Heart left ventricle (tissue), 16 donors: ENCODE data around the gene COL16A1. TPM values are rescaled to one million over a fixed set of nuclear protein-coding genes. Genes with fewer than 3 reads are reported as not detected.

Experiments
- ATAC-seq, 4 donors: fragments of 200-7000 bp; cut with Tn5 transposase; one replicate each; pipeline ENCODE4 v1.9.1; 2020 to 2022; ENCODE audit warnings: moderate library complexity in 4 of 4, mild to moderate bottlenecking in 3 of 4, moderate number of reproducible peaks in 1 of 4
- DNase-seq, 5 donors: peaks; one replicate each; pipeline ENCODE4 v3.0.0-alpha.2; 2020
- H3K27ac ChIP-seq, 12 donors: fragments of 200-600 bp; sonication (generic) in 4 of 12; one replicate each; pipeline versions ENCODE4 v1.5.0 to v1.8.0; 2016 to 2022; ENCODE audit warnings: mild to moderate bottlenecking in 2 of 12
- H3K27me3 ChIP-seq, 9 donors: fragments of 200-600 bp; sonication (generic) in 2 of 9; one replicate each; pipeline versions ENCODE4 v1.5.1 to v1.8.0; 2016 to 2022; ENCODE audit warnings: mild to moderate bottlenecking in 3 of 9
- H3K36me3 ChIP-seq, 9 donors: fragments of 200-600 bp; sonication (generic) in 2 of 9; one replicate each; pipeline versions ENCODE4 v1.5.0 to v1.8.0; 2018 to 2022; ENCODE audit warnings: mild to moderate bottlenecking in 2 of 9
- H3K4me1 ChIP-seq, 12 donors: fragments of 200-600 bp; sonication (generic) in 4 of 12; one replicate each; pipeline versions ENCODE4 v1.5.0 to v1.8.0; 2016 to 2022; ENCODE audit warnings: mild to moderate bottlenecking in 3 of 12
- H3K4me3 ChIP-seq, 12 donors: fragments of 200-600 bp; sonication (generic) in 4 of 12; one replicate each; pipeline versions ENCODE4 v1.5.0 to v1.8.0; 2017 to 2022; ENCODE audit warnings: mild to moderate bottlenecking in 9 of 12, moderate library complexity in 4 of 12
- H3K9me3 ChIP-seq, 12 donors: fragments of 200-600 bp; sonication (generic) in 4 of 12; one replicate each; pipeline versions ENCODE4 v1.5.0 to v1.8.0; 2016 to 2022; ENCODE audit warnings: mild to moderate bottlenecking in 1 of 12
- CTCF ChIP-seq, 12 donors: fragments of 200-600 bp; sonication (generic) in 4 of 12; IDR thresholded peaks; one replicate each; pipeline versions ENCODE4 v1.5.0 to v1.8.0; 2018 to 2022; ENCODE audit warnings: antibody characterized with exemption in 12 of 12, mild to moderate bottlenecking in 5 of 12
- POLR2A ChIP-seq, 2 donors: fragments of 450-650 bp; IDR thresholded peaks; one replicate each; pipeline ENCODE4 v1.6.1; 2017; ENCODE audit warnings: antibody characterized with exemption in 2 of 2, mild to moderate bottlenecking in 2 of 2, moderate library complexity in 2 of 2
- WGBS, 4 donors: extraction: QIAGEN DNeasy Blood & Tissue Kit in 2 of 4; methylation state at CpG; one replicate each; pipeline versions ENCODE4 v1.1.5 to v1.1.7; 2013 to 2018; 5-methylcytosine and 5-hydroxymethylcytosine counted together
- intact Hi-C, 10 donors: fragments of 100-400 bp; cut with DNase I; formaldehyde crosslinking; loops; one replicate each; pipeline versions ENCODE4 v1.11.1 to v1.14.2; 2022
- polyA plus RNA-seq, 2 donors: library from polyadenylated mRNA; stranded (reverse); fragments of 200-250 nt; gene quantifications; one replicate each; pipeline ENCODE4 v1.2.3, GENCODE V29; 2013
- total RNA-seq, 9 donors: library from RNA; depleted of rRNA in 2 of 9; stranded (reverse); fragments of >200 nt in 2 of 9; fragmentation: NEBNext Ultra II Directional in 3 of 9; extraction: Animal tissue kit (Norgen Biotek cat#: 25700) in 3 of 9; gene quantifications; one replicate each; pipeline versions ENCODE4 v1.1.0 to v1.2.4, GENCODE V29; 2016 to 2023
- donor health status: ischemic (EF 13 %, LVEDD 7.1; RV severe dilation, severe dysfunction).
- donor health status: healthy with polysubstance abuse.
- donor health status: DM: no; HTN: yes; CAD: no.
- donor health status: DM: no; HTN: no; CAD: no.
- donor health status: ischemic (EF 25% LVEDD 6.9; RV normal size, moderate dysfunction).
- donor health status: ischemic (EF 25% LVEDD 5.7; RV mildly dilated, moderate dysfunction).
- donor health status: healthy.
- donor health status: DM: yes; HTN: yes; CAD: no.
- donor health status: ischemic (EF 35%, LVEDD 5.7; RV mildly dilated, moderate dysfunction).
- donor health status: nonischemic (EF 11% LVEDD 7.7; RV severe dilation, severe dysfunction).
- donor health status: DM: yes; HTN: yes; CAD: no.
- donor health status: PGD.
- donor health status: ischemic (EF 29% LVEDD 5.4; RV normal size, mild dysfunction).
- donor health status: nonischemic (EF 23%, LVEDD 6.1; RV moderate dilation, normal function).

Gene COL16A1
- total and polyA plus RNA-seq, 11 donors = 7.5 to 24.1 (median 13.1) TPM

GRCh38 chr1:31669786-31670592 lies 33.8 kb downstream of the COL16A1 start:
- ATAC-seq (peak; percentile 58 to 78 (median 66)), DNase-seq (peak; percentile 74 to 86 (median 83))
- intact Hi-C loops = loop anchor here (1.0 to 10.0 kb wide), 10 partner anchors 32 to 395 kb away; partner anchors contain the start of gene COL16A1 (in 1 of the 10)
- Histone ChIP-seq H3K4me3 (peak overlapping the region in 10 of 12 donors; percentile 12 to 56 (median 44)), H3K4me1 (peaks cover 0 to 85% (median 55%) of the 10 kb centered on the region in 12 donors), H3K27me3 (peaks cover 0 to 4% (median 0%) of the 10 kb centered on the region in 9 donors), H3K9me3 (no peaks in the 10 kb centered on the region), H3K27ac (peak overlapping the region; percentile 17 to 90 (median 72)), H3K36me3 (peaks cover 0 to 6% (median 0%) of the 10 kb centered on the region in 9 donors)
- TF ChIP-seq CTCF (IDR thresholded peaks at IDR 0.05) = peak in 7 of 12 donors; percentile 1 to 25 (median 17)
- no peak for TF ChIP-seq POLR2A (IDR thresholded peaks at IDR 0.05)
- WGBS, 4 donors = 3 to 5% (median 3%) methylated on average over 28 to 30 of the region's 30 CpGs

DNA sequence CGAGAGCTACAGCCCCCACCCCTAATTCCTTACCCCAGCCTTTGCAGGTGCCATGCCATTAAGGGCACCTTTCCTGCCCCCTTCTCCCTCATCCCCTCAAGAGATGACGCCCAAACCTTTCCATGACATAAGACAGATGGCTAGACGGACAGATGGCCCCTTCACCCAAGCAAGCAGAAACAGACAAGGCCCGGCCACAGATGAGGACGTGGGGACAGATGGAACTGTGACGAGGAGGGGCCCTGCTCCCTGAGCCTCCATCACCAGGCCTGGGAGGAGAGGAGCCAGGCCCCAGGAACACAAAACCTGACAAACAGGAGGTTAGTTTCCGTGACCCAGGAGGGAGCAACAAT lies 34.4 kb downstream of the COL16A1 start:
- H3K36me3 ChIP-seq = peaks cover 0 to 6% (median 0%) of the 10 kb centered on the region in 9 donors
- TF ChIP-seq CTCF (IDR thresholded peaks at IDR 0.05) (no peak), POLR2A (IDR thresholded peaks at IDR 0.05) (no peak)
- 31 to 43% (median 34%) methylated on average over 7 of the region's 7 CpGs for WGBS, 4 donors
- no peak for DNase-seq
- H3K9me3 ChIP-seq = no peaks in the 10 kb centered on the region
- H3K4me3 ChIP-seq = peak overlapping the region in 9 of 12 donors; percentile 30 to 56 (median 45)
- peaks cover 0 to 80% (median 54%) of the 10 kb centered on the region in 12 donors for H3K4me1 ChIP-seq
- H3K27ac ChIP-seq = peak overlapping the region in 11 of 12 donors; percentile 17 to 90 (median 72)
- ATAC-seq = no peak
- H3K27me3 ChIP-seq = peaks cover 0 to 4% (median 0%) of the 10 kb centered on the region in 9 donors
- intact Hi-C loops = loop anchor here in 6 of 10 donors (5.0 to 10.0 kb wide), 6 partner anchors 33 to 395 kb away; partner anchors contain the start of gene COL16A1 (in 1 of the 6)

GRCh38 chr1:31668303-31668883 lies 35.4 kb downstream of the COL16A1 start:
- H3K9me3 ChIP-seq = no peaks in the 10 kb centered on the region
- ATAC-seq (no peak), DNase-seq (peak in 1 of 5 donors; percentile 46)
- no peak for TF ChIP-seq POLR2A (IDR thresholded peaks at IDR 0.05)
- peaks cover 0 to 6% (median 0%) of the 10 kb centered on the region in 9 donors for H3K36me3 ChIP-seq
- no peak overlapping the region for H3K27ac ChIP-seq
- H3K4me1 ChIP-seq = peaks cover 0 to 69% (median 48%) of the 10 kb centered on the region in 12 donors
- H3K27me3 ChIP-seq = peaks cover 0 to 4% (median 0%) of the 10 kb centered on the region in 9 donors
- intact Hi-C loops = loop anchor here in 6 of 10 donors (5.0 to 10.0 kb wide), 6 partner anchors 34 to 396 kb away; partner anchors contain the start of gene COL16A1 (in 1 of the 6)
- WGBS, 4 donors = 79 to 89% (median 79%) methylated on average over 9 to 11 of the region's 11 CpGs
- H3K4me3 ChIP-seq = no peak overlapping the region

DNA sequence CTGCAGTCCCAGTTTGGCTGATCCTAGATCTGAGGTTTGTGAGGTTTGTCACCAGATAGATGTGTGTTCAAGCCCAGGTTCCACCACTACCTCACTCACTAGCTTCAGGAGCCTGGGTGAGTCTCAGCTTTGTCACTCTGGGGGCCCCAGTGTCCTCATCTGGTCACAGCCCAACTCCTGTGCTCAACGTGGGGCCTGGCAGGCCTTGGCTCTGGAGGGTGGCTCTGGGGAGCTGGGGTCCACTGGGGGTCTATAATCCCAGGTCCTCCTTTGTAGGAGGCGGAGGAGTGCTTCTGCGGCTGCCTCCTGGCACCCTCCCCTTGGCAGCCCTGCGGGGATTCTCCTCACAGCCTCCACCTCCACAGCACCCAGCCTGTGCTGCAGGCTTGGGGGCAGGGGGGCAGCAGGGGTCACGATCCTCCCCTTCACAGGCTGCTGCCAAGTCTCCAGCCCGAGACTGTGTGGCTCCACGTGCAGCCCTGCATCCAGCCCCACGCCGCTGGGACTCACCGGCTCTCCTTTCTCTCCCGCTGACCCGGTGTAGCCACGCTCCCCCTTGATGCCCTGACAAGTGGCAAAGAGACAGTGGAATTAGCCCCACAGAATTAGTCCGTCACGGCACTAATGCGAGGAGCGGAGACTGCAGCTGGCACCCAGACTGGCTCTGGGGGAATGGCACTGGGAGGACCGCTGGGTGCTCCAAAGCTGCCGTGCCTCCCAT lies 36.6 kb downstream of the COL16A1 start:
- H3K27me3 ChIP-seq = peaks cover 0 to 4% (median 0%) of the 10 kb centered on the region in 9 donors
- WGBS, 4 donors = 85 to 89% (median 87%) methylated on average over 16 to 19 of the region's 19 CpGs
- peaks cover 0 to 58% (median 37%) of the 10 kb centered on the region in 12 donors for H3K4me1 ChIP-seq
- peak overlapping the region in 1 of 12 donors; percentile 36 for H3K27ac ChIP-seq
- no peaks in the 10 kb centered on the region for H3K9me3 ChIP-seq
- no peak for ATAC-seq
- peak in 1 of 5 donors; percentile 55 for DNase-seq
- TF ChIP-seq POLR2A (IDR thresholded peaks at IDR 0.05) (no peak), CTCF (IDR thresholded peaks at IDR 0.05) (no peak)
- H3K4me3 ChIP-seq = no peak overlapping the region
- intact Hi-C loops = loop anchor here in 6 of 10 donors (5.0 to 10.0 kb wide), 6 partner anchors 35 to 398 kb away; partner anchors contain the start of gene COL16A1 (in 1 of the 6)
- peaks cover 0 to 6% (median 0%) of the 10 kb centered on the region in 9 donors for H3K36me3 ChIP-seq
